Thyroid gland (tissue), 4 donors: Measurements from ENCODE around the gene PBX1.

Experiments used
- POLR2A ChIP-seq, 2 donors: fragments of 450-650 bp; IDR thresholded peaks; one replicate each; pipeline ENCODE4 v1.6.1; 2017; ENCODE audit warnings: antibody characterized with exemption in 2 of 2, mild to moderate bottlenecking in 2 of 2, moderate library complexity in 1 of 2
- TF ChIP-seq, protein P1 (sequence below), 6 experiments: fragments of 200-600 bp in 3 of 6; fragments of 450-650 bp in 3 of 6; sonication (generic) in 3 of 6; IDR thresholded peaks; one replicate each; pipeline ENCODE4 v1.5.1; 2016 to 2019; ENCODE audit warnings: antibody characterized with exemption in 6 of 6, mild to moderate bottlenecking in 2 of 6, inconsistent platforms in 1 of 6, moderate library complexity in 1 of 6

DNA sequence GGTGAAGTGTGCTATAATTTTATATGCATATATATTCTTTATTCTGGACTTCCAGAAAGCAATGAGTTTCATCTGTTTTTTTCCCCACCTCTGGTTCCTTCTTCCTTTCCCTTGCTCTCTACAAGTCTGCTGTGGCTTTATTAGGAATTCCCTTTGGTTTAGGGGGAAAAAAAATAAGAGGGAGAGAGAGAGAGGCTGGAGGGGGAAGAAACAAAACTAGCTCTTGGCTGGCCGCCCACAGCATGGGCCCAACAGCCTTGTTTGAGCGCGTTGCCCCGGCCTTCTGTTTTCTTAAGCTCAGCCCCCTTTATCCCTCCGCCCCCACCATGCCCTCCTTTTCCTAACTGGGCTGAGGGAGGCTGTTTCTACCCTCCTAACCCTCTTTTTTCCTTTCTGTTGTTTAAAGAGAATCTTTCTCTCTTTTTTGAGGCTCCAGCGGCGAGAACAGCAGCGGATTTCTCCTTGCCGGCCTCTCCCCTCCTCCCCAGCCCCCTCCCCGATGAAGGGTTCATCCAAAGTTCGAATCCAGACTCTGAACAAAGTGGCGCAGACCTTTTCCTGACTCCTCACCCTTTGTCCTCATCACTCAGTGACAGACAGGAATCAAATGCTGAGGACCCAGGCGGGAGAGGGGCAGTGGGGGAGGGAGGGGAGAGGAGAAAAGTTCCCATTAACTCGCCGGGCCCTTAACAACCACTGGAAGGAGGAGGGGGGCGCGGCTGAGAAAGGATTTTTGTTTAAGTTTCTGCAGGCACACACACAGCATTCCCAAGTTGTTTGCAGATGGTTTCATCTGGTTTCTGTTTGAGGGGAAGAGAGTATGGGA is 29.7 kb downstream of the PBX1 start:
- TF ChIP-seq, protein P1, sequence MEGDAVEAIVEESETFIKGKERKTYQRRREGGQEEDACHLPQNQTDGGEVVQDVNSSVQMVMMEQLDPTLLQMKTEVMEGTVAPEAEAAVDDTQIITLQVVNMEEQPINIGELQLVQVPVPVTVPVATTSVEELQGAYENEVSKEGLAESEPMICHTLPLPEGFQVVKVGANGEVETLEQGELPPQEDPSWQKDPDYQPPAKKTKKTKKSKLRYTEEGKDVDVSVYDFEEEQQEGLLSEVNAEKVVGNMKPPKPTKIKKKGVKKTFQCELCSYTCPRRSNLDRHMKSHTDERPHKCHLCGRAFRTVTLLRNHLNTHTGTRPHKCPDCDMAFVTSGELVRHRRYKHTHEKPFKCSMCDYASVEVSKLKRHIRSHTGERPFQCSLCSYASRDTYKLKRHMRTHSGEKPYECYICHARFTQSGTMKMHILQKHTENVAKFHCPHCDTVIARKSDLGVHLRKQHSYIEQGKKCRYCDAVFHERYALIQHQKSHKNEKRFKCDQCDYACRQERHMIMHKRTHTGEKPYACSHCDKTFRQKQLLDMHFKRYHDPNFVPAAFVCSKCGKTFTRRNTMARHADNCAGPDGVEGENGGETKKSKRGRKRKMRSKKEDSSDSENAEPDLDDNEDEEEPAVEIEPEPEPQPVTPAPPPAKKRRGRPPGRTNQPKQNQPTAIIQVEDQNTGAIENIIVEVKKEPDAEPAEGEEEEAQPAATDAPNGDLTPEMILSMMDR (IDR thresholded peaks at IDR 0.05): no peak
- TF ChIP-seq POLR2A (IDR thresholded peaks at IDR 0.05): no peak
